SK-N-SH treated with all-trans-retinoic acid at 6 μM for 48 hours (cell line): Measurements from ENCODE around the gene WDR46.

Experiments
- ATAC-seq: fragments of 200-7000 bp; cut with Tn5 transposase; 3 replicates; pipeline ENCODE4 v1.9.1; 2020; ENCODE audit warnings: mild to moderate bottlenecking, moderate library complexity
- ARNTL ChIP-seq: fragments of 450-650 bp; formaldehyde crosslinking; IDR thresholded peaks from 2 replicates; pipeline ENCODE4 v1.5.0; 2020; ENCODE audit warnings: low read depth, mild to moderate bottlenecking, moderate library complexity, borderline replicate concordance
- CSDC2 ChIP-seq: fragments of 250-450 bp; sonication (Bioruptor Pico); IDR thresholded peaks from 2 replicates; pipeline ENCODE4 v1.5.0; 2020; ENCODE audit warnings: mild to moderate bottlenecking, moderate library complexity
- CSRNP3 ChIP-seq: fragments of 250-450 bp; sonication (Bioruptor Pico); IDR thresholded peaks from 2 replicates; pipeline ENCODE4 v1.5.1; 2021; ENCODE audit warnings: mild to moderate bottlenecking, moderate library complexity
- ESRRG ChIP-seq: fragments of 250-450 bp; sonication (Bioruptor Pico); IDR thresholded peaks from 2 replicates; pipeline ENCODE4 v1.6.1; 2021; ENCODE audit warnings: mild to moderate bottlenecking
- GLIS3 ChIP-seq: fragments of 250-450 bp; sonication (Bioruptor Pico); IDR thresholded peaks from 2 replicates; pipeline ENCODE4 v1.5.0; 2020; ENCODE audit warnings: mild to moderate bottlenecking, moderate library complexity
- POU6F1 ChIP-seq: fragments of 250-450 bp; sonication (Bioruptor Pico); IDR thresholded peaks from 2 replicates; pipeline ENCODE4 v1.8.0; 2021; ENCODE audit warnings: low read depth, mild to moderate bottlenecking, moderate library complexity, borderline replicate concordance
- PPARA ChIP-seq: fragments of 250-450 bp; sonication (Bioruptor Pico); IDR thresholded peaks from 2 replicates; pipeline ENCODE4 v1.5.0; 2020; ENCODE audit warnings: mild to moderate bottlenecking, borderline replicate concordance
- RARB ChIP-seq: fragments of 250-450 bp; sonication (Bioruptor Pico); IDR thresholded peaks from 2 replicates; pipeline ENCODE4 v1.8.0; 2021; ENCODE audit warnings: mild to moderate bottlenecking, moderate library complexity
- SNAI2 ChIP-seq: fragments of 250-450 bp; sonication (Bioruptor Pico); IDR thresholded peaks from 2 replicates; pipeline ENCODE4 v1.5.0; 2020; ENCODE audit warnings: mild to moderate bottlenecking, moderate library complexity
- TCF4 ChIP-seq: fragments of 250-450 bp; sonication (Bioruptor Pico); IDR thresholded peaks from 2 replicates; pipeline ENCODE4 v1.8.0; 2021; ENCODE audit warnings: mild to moderate bottlenecking, moderate library complexity, borderline replicate concordance
- TOX ChIP-seq: fragments of 250-450 bp; sonication (Bioruptor Pico); IDR thresholded peaks from 2 replicates; pipeline ENCODE4 v1.8.0; 2021; ENCODE audit warnings: mild to moderate bottlenecking, moderate library complexity, borderline replicate concordance
- TSHZ2 ChIP-seq: fragments of 250-450 bp; sonication (Bioruptor Pico); IDR thresholded peaks from 2 replicates; pipeline ENCODE4 v1.5.0; 2020; ENCODE audit warnings: mild to moderate bottlenecking, moderate library complexity
- ZC3H10 ChIP-seq: fragments of 250-450 bp; sonication (Bioruptor Pico); IDR thresholded peaks from 2 replicates; pipeline ENCODE4 v1.5.1; 2021; ENCODE audit warnings: mild to moderate bottlenecking, moderate library complexity
- ZFP3 ChIP-seq: fragments of 250-450 bp; sonication (Bioruptor Pico); IDR thresholded peaks from 2 replicates; pipeline ENCODE4 v1.5.0; 2020; ENCODE audit warnings: mild to moderate bottlenecking, moderate library complexity
- ZNF565 ChIP-seq: fragments of 450-650 bp; formaldehyde crosslinking; conservative IDR thresholded peaks from 2 replicates; pipeline ENCODE4 v1.5.0; 2020; ENCODE audit warnings: low read depth, mild to moderate bottlenecking, moderate library complexity
- ZNF70 ChIP-seq: fragments of 450-650 bp; formaldehyde crosslinking; IDR thresholded peaks from 2 replicates; pipeline ENCODE4 v1.5.0; 2020; ENCODE audit warnings: mild to moderate bottlenecking, moderate library complexity
- ZNF8 ChIP-seq: fragments of 450-650 bp; formaldehyde crosslinking; IDR thresholded peaks from 2 replicates; pipeline ENCODE4 v1.5.0; 2020; ENCODE audit warnings: mild to moderate bottlenecking, moderate library complexity

WDR46 gene

GRCh38 chr6:33272275-33273128 is 16.5 kb downstream of the WDR46 start:
- peak; percentile 10 for ATAC-seq
- TF ChIP-seq ARNTL (CRISPR knock-in tag) (no peak), ZFP3 (CRISPR knock-in tag) (no peak), RARB (CRISPR knock-in tag) (no peak), POU6F1 (CRISPR knock-in tag) (no peak), ZNF565 (CRISPR knock-in tag) (no peak), ZC3H10 (no peak), TCF4 (CRISPR knock-in tag) (no peak), CSRNP3 (no peak), TSHZ2 (CRISPR knock-in tag) (no peak)
- TF ChIP-seq, all 23 proteins: peak for 0

- ATAC-seq, result peak; percentile 83
- no peak for TF ChIP-seq TCF4 (CRISPR knock-in tag)
- TF ChIP-seq TOX (CRISPR knock-in tag), result no peak
- TF ChIP-seq GLIS3, result peak; percentile 57; the same call in 1 of the 2 replicates
- TF ChIP-seq SNAI2, result no peak
- TF ChIP-seq PPARA (CRISPR knock-in tag), result no peak
- TF ChIP-seq ZNF8 (CRISPR knock-in tag), result no peak
- no peak for TF ChIP-seq ARNTL (CRISPR knock-in tag)
- peak; percentile 76 for TF ChIP-seq ZNF70
- 0 out of 2 replicates have a peak, but pooled peaks have one; percentile 22 for TF ChIP-seq CSDC2
- TF ChIP-seq POU6F1 (CRISPR knock-in tag), result peak; percentile 12; the same call in 1 of the 2 replicates
- TF ChIP-seq ESRRG (CRISPR knock-in tag), result no peak
- peak; percentile 54; the same call in 1 of the 2 replicates for TF ChIP-seq TSHZ2 (CRISPR knock-in tag)
Observed at GRCh38 chr6:33271468-33272274, 17.4 kb downstream of the WDR46 start, which contains the start of the genes RPS18 and VPS52. TSS of gene RPS18 (plus strand) at chr6:33272075. CDS start at chr6:33272120, 45 bp downstream. TSS of gene VPS52 (minus strand) at chr6:33271876. CDS start at chr6:33271675, 201 bp downstream.
